SH-SY5Y (cell line): Measurements from ENCODE around the gene ZNF366.

Experiments
- GATA2 ChIP-seq: IDR thresholded peaks from 2 replicates; pipeline ENCODE4 v1.6.1; 2011; ENCODE audit warnings: mild to moderate bottlenecking, low read depth, low read length
- GATA3 ChIP-seq: IDR thresholded peaks from 2 replicates; pipeline ENCODE4 v1.6.1; 2011; ENCODE audit warnings: low read depth, mild to moderate bottlenecking, low read length, moderate library complexity

- TF ChIP-seq GATA2 (no peak), GATA3 (no peak)
These were observed 39.7 kb downstream of the ZNF366 start for GRCh38 chr5:72467461-72467860.
